Endothelial cell of umbilical vein (primary cell): ENCODE results near the gene PUM2.

Experiments
- EZH2 ChIP-seq: IDR thresholded peaks from 2 replicates; pipeline ENCODE4 v1.6.1; 2012; ENCODE audit warnings: borderline replicate concordance, low read depth, mild to moderate bottlenecking, moderate library complexity, low read length, inconsistent platforms; ENCODE audit not compliant: severe bottlenecking
- FOS ChIP-seq: IDR thresholded peaks from 2 replicates; pipeline ENCODE4 v1.6.1; 2011; ENCODE audit warnings: mild to moderate bottlenecking, low read length, moderate library complexity, borderline replicate concordance; ENCODE audit not compliant: insufficient read depth
- GATA2 ChIP-seq: IDR thresholded peaks from 2 replicates; pipeline ENCODE4 v1.7.0; 2011; ENCODE audit warnings: low read depth, mild to moderate bottlenecking, moderate library complexity, mixed read lengths, low read length; ENCODE audit not compliant: insufficient read length, insufficient read depth
- JUN ChIP-seq: IDR thresholded peaks from 2 replicates; pipeline ENCODE4 v1.6.1; 2011; ENCODE audit warnings: borderline replicate concordance, low read depth; ENCODE audit not compliant: insufficient read length, insufficient read depth
- MAX ChIP-seq: IDR thresholded peaks from 2 replicates; pipeline ENCODE4 v1.6.1; 2011; ENCODE audit not compliant: insufficient read depth, insufficient read length
- MYC ChIP-seq: IDR thresholded peaks from one replicate; pipeline ENCODE4 v1.6.1; 2011; ENCODE audit warnings: mild to moderate bottlenecking, low read depth, low read length
- POLR2A ChIP-seq: IDR thresholded peaks from 2 replicates; pipeline ENCODE4 v1.6.1; 2012; ENCODE audit warnings: low read depth, mild to moderate bottlenecking, control low read depth, low read length
- POLR2AphosphoS5 ChIP-seq: IDR thresholded peaks from 2 replicates; pipeline ENCODE4 v1.6.1; 2012; ENCODE audit warnings: low read depth, mild to moderate bottlenecking, control low read depth, low read length, moderate library complexity; ENCODE audit not compliant: insufficient read depth
- TF ChIP-seq, protein P1 (sequence below), 2 donors: IDR thresholded peaks; 1 replicate in 1 of 2; 2 replicates in 1 of 2; pipeline ENCODE4 v1.5.1; 2011; ENCODE audit warnings: low read length in 2 of 2, mild to moderate bottlenecking in 2 of 2, moderate library complexity in 2 of 2, control low read depth in 1 of 2, inconsistent platforms in 1 of 2, low read depth in 1 of 2; ENCODE audit not compliant: insufficient read depth in 1 of 2; ENCODE audit errors: extremely low read depth in 1 of 2

- TF ChIP-seq EZH2 = no peak
- no peak for TF ChIP-seq POLR2AphosphoS5
- TF ChIP-seq, protein P1, sequence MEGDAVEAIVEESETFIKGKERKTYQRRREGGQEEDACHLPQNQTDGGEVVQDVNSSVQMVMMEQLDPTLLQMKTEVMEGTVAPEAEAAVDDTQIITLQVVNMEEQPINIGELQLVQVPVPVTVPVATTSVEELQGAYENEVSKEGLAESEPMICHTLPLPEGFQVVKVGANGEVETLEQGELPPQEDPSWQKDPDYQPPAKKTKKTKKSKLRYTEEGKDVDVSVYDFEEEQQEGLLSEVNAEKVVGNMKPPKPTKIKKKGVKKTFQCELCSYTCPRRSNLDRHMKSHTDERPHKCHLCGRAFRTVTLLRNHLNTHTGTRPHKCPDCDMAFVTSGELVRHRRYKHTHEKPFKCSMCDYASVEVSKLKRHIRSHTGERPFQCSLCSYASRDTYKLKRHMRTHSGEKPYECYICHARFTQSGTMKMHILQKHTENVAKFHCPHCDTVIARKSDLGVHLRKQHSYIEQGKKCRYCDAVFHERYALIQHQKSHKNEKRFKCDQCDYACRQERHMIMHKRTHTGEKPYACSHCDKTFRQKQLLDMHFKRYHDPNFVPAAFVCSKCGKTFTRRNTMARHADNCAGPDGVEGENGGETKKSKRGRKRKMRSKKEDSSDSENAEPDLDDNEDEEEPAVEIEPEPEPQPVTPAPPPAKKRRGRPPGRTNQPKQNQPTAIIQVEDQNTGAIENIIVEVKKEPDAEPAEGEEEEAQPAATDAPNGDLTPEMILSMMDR (IDR thresholded peaks at IDR 0.05; ENCODE audit: extremely low read depth in 1 of 2, insufficient read depth in 1 of 2, low read depth in 1 of 2, low read length in 2 of 2) = no peak
- TF ChIP-seq MAX = no peak
- TF ChIP-seq MYC = no peak
- no peak for TF ChIP-seq POLR2A
- TF ChIP-seq JUN = no peak
- TF ChIP-seq GATA2 = no peak
- TF ChIP-seq FOS = no peak
Measured at GRCh38 chr2:20349513-20349921, 1.1 kb downstream of the PUM2 start.
